Adipocyte (in vitro differentiated cells): Measurements from ENCODE around the gene SH2D4B.

ENCODE experiments used
- DNase-seq: peaks from one replicate; pipeline ENCODE4 v3.0.0-alpha.2; 2015; ENCODE audit warnings: low read depth
- H3K27me3 ChIP-seq: replicated peaks from 2 replicates; pipeline ENCODE4 v1.7.0; 2013; ENCODE audit warnings: mild to moderate bottlenecking, low read length, moderate library complexity; ENCODE audit not compliant: control insufficient read depth, insufficient read depth
- H3K36me3 ChIP-seq: 2 replicates; pipeline ENCODE4 v1.7.0; 2013; ENCODE audit warnings: low read length, mild to moderate bottlenecking, moderate library complexity; ENCODE audit not compliant: control insufficient read depth, insufficient read depth, severe bottlenecking
- H3K4me1 ChIP-seq: 2 replicates; pipeline ENCODE4 v1.7.0; 2013; ENCODE audit warnings: mild to moderate bottlenecking, low read length, moderate library complexity; ENCODE audit not compliant: control insufficient read depth, insufficient read depth
- H3K4me3 ChIP-seq: 2 replicates; pipeline ENCODE4 v1.7.0; 2013; ENCODE audit warnings: mild to moderate bottlenecking, low read length, moderate library complexity
- H3K9ac ChIP-seq: 2 replicates; pipeline ENCODE4 v1.7.0; 2013; ENCODE audit warnings: mild to moderate bottlenecking, low read length, moderate library complexity
- H3K9me3 ChIP-seq: 2 replicates; pipeline ENCODE4 v1.7.0; 2013; ENCODE audit warnings: mild to moderate bottlenecking, low read length, moderate library complexity; ENCODE audit not compliant: control insufficient read depth

Gene SH2D4B

DNA sequence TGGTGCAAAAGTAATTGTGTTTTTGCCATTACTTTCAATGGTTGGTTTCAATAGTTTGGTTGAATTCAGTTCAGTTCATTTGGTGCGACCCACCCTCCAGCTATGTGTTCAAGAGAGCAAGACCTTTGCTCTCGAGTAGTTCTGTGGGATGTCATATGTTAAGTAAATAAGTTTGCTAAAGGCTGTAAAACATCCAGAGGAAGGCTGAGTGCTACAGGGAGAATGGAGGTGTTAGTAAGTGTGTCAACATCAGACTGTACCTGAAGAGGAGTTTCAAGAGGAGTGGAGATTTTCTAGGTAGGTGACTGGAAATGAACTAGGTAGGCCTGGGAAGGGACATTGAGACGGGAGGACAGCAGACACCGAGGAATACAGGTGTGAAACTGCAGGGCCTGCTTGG is 147.7 kb downstream of the SH2D4B start:
- H3K4me3 ChIP-seq = no peak overlapping the region
- H3K9me3 ChIP-seq = no peaks in the 10 kb centered on the region
- H3K9ac ChIP-seq = no peak overlapping the region
- no peak for DNase-seq
- H3K4me1 ChIP-seq = no peaks in the 10 kb centered on the region
- peaks cover 9% of the 10 kb centered on the region for H3K27me3 ChIP-seq
- H3K36me3 ChIP-seq = no peaks in the 10 kb centered on the region

DNA sequence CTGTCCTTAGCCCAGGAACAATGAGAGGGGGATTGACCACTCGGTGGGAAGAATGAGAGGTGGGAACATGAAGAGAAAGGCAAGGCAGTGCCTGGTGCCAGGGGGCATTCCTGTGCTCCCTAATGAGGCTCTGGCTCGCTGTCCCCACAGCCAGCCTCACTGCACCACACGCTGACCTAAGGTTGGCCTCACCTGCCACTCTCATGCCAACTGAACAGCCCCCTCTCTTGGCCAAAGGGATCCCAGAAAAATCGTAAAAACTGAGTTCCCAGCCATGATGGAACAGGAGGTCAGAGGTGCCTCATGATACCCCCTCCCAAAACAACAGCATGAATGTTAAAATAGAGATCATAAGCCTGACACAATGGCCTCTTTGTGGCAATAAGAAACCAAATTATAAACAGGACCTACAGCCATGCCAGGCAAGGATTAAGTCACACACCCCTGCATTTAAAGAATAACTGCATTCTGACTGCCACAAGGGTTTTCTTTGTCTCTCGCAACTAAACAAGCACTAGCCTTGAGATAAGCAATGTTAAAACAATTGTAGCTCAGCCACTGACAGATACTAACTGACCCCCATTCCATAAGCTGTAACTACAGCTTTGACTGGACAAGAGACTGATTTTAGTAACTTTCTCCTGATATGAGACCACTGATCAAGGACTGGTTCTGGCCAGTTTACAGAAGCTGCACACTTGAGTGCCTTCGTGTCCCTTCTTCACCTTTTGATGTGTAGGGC is 149.2 kb downstream of the SH2D4B start:
- H3K36me3 ChIP-seq = no peaks in the 10 kb centered on the region
- H3K27me3 ChIP-seq = peaks cover 21% of the 10 kb centered on the region
- no peak overlapping the region for H3K4me3 ChIP-seq
- H3K4me1 ChIP-seq = no peaks in the 10 kb centered on the region
- DNase-seq = no peak
- no peak overlapping the region for H3K9ac ChIP-seq
- no peaks in the 10 kb centered on the region for H3K9me3 ChIP-seq

DNA sequence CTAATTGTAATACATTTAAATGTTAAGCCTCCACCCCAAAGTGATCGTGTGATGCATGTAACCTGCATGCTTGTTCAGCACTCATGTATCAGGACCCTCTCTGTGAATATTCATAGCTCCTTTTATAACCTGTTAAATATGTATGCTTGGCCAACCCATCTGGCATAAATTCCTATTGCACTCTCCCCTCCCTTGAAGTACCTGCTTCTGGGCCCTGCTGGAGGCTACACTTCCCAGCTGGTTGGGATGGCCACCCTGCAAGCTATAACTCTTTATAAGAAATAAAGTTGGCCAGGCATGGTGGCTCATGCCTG is 149.7 kb downstream of the SH2D4B start:
- no peak for DNase-seq

GRCh38 chr10:80690434-80690833 is 152.7 kb downstream of the SH2D4B start:
- H3K4me3 ChIP-seq = no peak overlapping the region
- no peak for DNase-seq
- H3K9ac ChIP-seq = no peak overlapping the region
- no peaks in the 10 kb centered on the region for H3K36me3 ChIP-seq
- peaks cover 29% of the 10 kb centered on the region for H3K27me3 ChIP-seq
- no peaks in the 10 kb centered on the region for H3K4me1 ChIP-seq
- H3K9me3 ChIP-seq = no peaks in the 10 kb centered on the region

More for the DNA sequence above, 149.7 kb downstream of the SH2D4B start:
- no peaks in the 10 kb centered on the region for H3K36me3 ChIP-seq
- H3K27me3 ChIP-seq = peaks cover 26% of the 10 kb centered on the region
- H3K9me3 ChIP-seq = no peaks in the 10 kb centered on the region
- H3K4me1 ChIP-seq = no peaks in the 10 kb centered on the region
- no peak overlapping the region for H3K9ac ChIP-seq
- no peak overlapping the region for H3K4me3 ChIP-seq

DNA sequence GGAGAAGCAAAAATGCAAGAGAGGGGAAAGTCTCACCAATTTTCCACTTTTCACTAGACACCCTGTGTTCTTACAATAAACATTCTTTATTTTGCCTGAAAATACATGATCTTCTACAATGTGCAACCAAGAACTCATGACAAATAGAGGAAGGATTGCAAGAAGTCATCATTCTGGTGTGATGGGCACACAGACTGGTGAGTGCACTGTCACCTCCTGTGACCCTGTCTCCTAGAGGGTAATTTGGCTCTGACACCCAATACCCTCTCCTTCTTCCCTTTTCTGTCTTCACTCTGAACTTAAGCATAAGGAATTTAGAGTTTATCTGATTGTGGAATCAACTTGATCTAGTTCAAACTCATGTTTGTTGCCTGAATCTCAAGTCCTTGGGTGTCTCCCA is 153.7 kb downstream of the SH2D4B start:
- Histone ChIP-seq H3K27me3 (peaks cover 34% of the 10 kb centered on the region), H3K36me3 (no peaks in the 10 kb centered on the region), H3K9ac (no peak overlapping the region), H3K4me3 (no peak overlapping the region), H3K9me3 (no peaks in the 10 kb centered on the region), H3K4me1 (no peaks in the 10 kb centered on the region)
- DNase-seq = no peak

DNA sequence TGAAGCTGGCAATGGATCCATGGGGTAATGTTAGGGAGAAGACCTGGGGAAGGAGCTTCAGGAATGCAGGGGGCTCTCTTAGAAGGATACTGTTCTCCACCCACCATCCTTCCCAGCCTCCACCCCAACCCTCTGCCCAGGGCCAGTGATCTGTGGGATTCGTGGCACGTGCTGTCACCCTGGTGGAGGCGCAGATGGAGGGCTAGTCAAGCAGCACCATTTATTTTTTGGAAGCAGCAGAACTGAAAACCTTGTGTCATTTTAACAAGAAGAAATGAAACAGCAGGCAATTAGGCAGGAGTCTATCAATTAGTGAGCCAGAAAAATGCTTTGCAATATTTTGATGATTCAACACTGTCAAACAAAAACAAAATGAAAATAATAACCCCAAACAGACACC is 155.9 kb downstream of the SH2D4B start:
- Histone ChIP-seq H3K4me1 (no peaks in the 10 kb centered on the region), H3K36me3 (no peaks in the 10 kb centered on the region), H3K9ac (no peak overlapping the region), H3K9me3 (no peaks in the 10 kb centered on the region), H3K4me3 (no peak overlapping the region), H3K27me3 (peaks cover 41% of the 10 kb centered on the region)
- no peak for DNase-seq

- no peak overlapping the region for H3K4me3 ChIP-seq
- H3K27me3 ChIP-seq = peaks cover 41% of the 10 kb centered on the region
- no peaks in the 10 kb centered on the region for H3K4me1 ChIP-seq
- no peaks in the 10 kb centered on the region for H3K36me3 ChIP-seq
- H3K9me3 ChIP-seq = no peaks in the 10 kb centered on the region
- no peak overlapping the region for H3K9ac ChIP-seq
- DNase-seq = no peak
These were observed 157.2 kb downstream of the SH2D4B start for GRCh38 chr10:80694930-80695329.
